ES-I3 (cell line): Measurements from ENCODE around the gene PAM.

ENCODE experiments used
- H3K36me3 ChIP-seq: 2 replicates; pipeline ENCODE4 v1.6.1; 2013; ENCODE audit warnings: mild to moderate bottlenecking, low read length, control low read depth, moderate library complexity; ENCODE audit not compliant: insufficient read depth
- H3K4me1 ChIP-seq: 2 replicates; pipeline ENCODE4 v1.6.1; 2013; ENCODE audit warnings: mild to moderate bottlenecking, control low read depth, low read length; ENCODE audit not compliant: insufficient read depth
- H3K9ac ChIP-seq: 2 replicates; pipeline ENCODE4 v1.6.1; 2013; ENCODE audit warnings: low read depth, mild to moderate bottlenecking, low read length, moderate library complexity
- H3K9me3 ChIP-seq: 2 replicates; pipeline ENCODE4 v1.6.1; 2013; ENCODE audit warnings: mild to moderate bottlenecking, low read length, moderate library complexity; ENCODE audit not compliant: control insufficient read depth, insufficient read depth

Gene PAM

GRCh38 chr5:102826629-102827028 lies 71.5 kb downstream of the PAM start:
- no peaks in the 10 kb centered on the region for H3K9me3 ChIP-seq
- no peak overlapping the region for H3K9ac ChIP-seq

GRCh38 chr5:102830241-102830640 lies 75.1 kb downstream of the PAM start:
- Histone ChIP-seq H3K9ac (no peak overlapping the region), H3K36me3 (no peaks in the 10 kb centered on the region), H3K9me3 (no peaks in the 10 kb centered on the region), H3K4me1 (peaks cover 4% of the 10 kb centered on the region; the same call in 1 of the 2 replicates)

More at GRCh38 chr5:102826629-102827028, 71.5 kb downstream of the PAM start:
- H3K4me1 ChIP-seq = peaks cover 4% of the 10 kb centered on the region; the same call in 1 of the 2 replicates
- H3K36me3 ChIP-seq = no peaks in the 10 kb centered on the region

GRCh38 chr5:102832445-102832844 lies 77.3 kb downstream of the PAM start:
- H3K9ac ChIP-seq = no peak overlapping the region
- H3K4me1 ChIP-seq = no peaks in the 10 kb centered on the region
- H3K9me3 ChIP-seq = no peaks in the 10 kb centered on the region
- no peaks in the 10 kb centered on the region for H3K36me3 ChIP-seq

DNA sequence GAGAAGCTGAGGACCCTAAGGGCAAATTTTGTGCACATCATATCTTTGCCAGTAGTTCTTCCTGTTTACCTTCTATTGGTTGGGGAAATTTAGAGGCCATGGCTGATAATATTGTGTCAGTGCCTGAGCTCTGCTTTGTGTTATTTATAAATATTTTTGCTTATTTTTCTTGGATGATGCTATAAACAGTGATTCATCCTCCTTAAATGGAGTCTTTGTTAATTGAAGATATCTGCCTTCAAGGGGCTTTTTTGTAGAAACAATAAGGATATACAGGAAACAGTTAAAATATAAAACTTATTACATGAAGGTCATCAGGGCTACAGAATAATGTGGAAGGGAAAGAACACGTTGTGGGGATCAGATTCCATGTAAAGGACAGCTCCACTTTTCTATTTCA lies 78.0 kb downstream of the PAM start:
- Histone ChIP-seq H3K36me3 (no peaks in the 10 kb centered on the region), H3K4me1 (no peaks in the 10 kb centered on the region), H3K9me3 (no peaks in the 10 kb centered on the region), H3K9ac (no peak overlapping the region)

DNA sequence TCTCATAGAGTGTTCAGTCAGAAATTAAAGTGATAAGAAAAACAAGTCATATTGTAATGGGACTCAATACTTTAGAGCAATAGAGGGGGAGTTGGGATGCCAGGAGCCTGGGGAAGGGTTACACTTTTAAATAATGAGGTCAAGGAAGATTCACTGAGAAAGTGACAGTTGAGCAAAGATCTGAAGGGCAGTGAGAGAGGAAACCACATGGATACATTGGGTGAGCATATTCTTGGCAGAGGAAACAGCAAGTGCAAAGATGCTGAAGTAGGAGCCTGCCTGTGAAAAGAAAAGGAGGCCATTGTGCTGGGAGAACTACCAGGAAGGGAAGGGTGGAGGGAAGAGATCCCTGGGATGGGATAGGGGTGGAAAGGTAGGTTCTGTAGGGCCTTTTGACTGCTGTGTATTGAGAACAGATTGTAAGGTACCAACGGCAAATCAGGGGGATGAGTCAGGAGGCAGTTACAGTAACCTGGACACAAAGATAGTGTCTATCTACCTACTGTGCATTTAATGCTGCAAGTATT lies 79.4 kb downstream of the PAM start:
- no peak overlapping the region for H3K9ac ChIP-seq
- no peaks in the 10 kb centered on the region for H3K9me3 ChIP-seq
- H3K36me3 ChIP-seq = no peaks in the 10 kb centered on the region
- no peaks in the 10 kb centered on the region for H3K4me1 ChIP-seq

DNA sequence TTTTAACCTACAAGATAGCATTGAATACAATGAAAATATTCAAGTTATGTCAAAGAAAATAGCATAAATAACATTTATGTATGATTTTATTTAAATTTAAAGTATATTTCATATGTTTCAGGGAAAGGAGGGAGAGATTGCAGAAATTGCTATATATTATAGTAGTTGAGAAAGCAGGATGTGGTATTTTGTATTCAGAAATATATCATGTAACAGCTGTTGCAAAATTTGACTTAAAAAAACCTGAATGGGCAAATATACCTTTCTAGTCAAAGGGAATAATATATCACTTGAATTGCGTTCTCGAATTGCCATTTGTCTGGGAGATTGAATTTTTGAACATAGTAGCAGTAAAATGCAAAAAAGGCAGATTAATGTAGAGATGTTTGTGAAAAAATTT lies 80.6 kb downstream of the PAM start:
- no peaks in the 10 kb centered on the region for H3K9me3 ChIP-seq

DNA sequence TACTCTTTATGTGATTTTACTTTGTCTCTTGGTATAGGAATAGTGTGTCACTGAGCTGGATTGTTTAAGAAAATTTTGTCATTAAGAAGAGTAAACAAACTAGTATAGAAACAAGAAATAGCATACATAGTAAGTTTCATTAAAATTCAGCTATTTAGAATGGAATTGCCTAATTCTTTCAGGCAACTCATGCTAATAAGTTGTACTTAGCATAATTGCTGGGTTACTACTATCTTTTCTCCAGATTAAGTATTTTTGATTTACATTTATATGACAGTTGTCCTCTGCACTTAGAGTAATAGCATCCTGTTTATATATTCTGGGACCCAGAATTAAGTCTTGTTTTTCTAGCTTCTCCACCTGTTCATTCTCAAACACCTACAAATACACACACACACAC lies 85.9 kb downstream of the PAM start:
- no peak overlapping the region for H3K9ac ChIP-seq
- no peaks in the 10 kb centered on the region for H3K4me1 ChIP-seq
- H3K9me3 ChIP-seq = no peaks in the 10 kb centered on the region
- H3K36me3 ChIP-seq = no peaks in the 10 kb centered on the region

More for the DNA sequence above, 80.6 kb downstream of the PAM start:
- Histone ChIP-seq H3K36me3 (no peaks in the 10 kb centered on the region), H3K9ac (no peak overlapping the region), H3K4me1 (no peaks in the 10 kb centered on the region)

DNA sequence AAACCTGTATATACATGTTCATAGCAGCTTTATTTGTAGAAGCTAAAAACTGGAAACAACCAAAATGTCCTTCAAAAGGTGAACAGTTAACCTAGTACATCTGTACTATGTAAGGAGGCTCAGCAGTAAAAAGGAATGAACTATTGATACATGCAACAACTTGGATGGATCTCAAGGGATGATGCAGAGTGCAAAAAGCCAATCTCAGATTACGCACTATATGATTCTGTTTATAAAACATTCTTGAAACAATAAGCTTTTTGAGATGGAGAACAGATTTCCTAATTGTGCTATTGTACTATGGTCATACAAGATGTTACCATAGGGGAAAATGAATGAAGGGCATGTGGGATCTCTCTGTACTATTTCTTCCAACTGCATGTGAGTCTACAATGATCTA lies 88.9 kb downstream of the PAM start:
- no peaks in the 10 kb centered on the region for H3K9me3 ChIP-seq
- H3K9ac ChIP-seq = no peak overlapping the region
- H3K4me1 ChIP-seq = no peaks in the 10 kb centered on the region
- no peaks in the 10 kb centered on the region for H3K36me3 ChIP-seq

- Histone ChIP-seq H3K4me1 (no peaks in the 10 kb centered on the region), H3K9ac (no peak overlapping the region), H3K36me3 (no peaks in the 10 kb centered on the region), H3K9me3 (no peaks in the 10 kb centered on the region)
Measured at GRCh38 chr5:102845041-102845440, 89.9 kb downstream of the PAM start.

DNA sequence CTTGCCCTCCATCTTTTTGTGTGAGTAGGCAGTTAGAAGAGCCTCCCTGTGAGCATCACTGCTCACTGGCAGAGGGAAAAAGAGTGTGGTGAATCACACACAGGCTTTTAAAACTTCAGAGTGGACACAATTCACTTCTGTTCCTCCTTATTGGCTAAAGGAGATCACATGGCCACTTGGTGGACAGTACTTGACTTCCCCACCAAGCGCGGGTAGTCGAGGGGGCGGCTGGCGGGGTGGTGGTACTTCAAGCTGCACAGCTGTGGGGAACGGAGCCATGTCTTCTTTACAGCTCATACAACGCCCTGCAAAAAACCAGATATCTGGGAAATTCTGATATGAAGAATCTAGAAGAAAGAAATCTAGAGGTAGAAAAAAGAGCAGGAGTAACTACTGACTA lies 95.4 kb downstream of the PAM start:
- H3K9ac ChIP-seq = no peak overlapping the region
- H3K4me1 ChIP-seq = no peaks in the 10 kb centered on the region
- no peaks in the 10 kb centered on the region for H3K36me3 ChIP-seq
- no peaks in the 10 kb centered on the region for H3K9me3 ChIP-seq

GRCh38 chr5:102853680-102854079 lies 98.6 kb downstream of the PAM start:
- Histone ChIP-seq H3K4me1 (no peaks in the 10 kb centered on the region), H3K9me3 (no peaks in the 10 kb centered on the region), H3K36me3 (no peaks in the 10 kb centered on the region), H3K9ac (no peak overlapping the region)

GRCh38 chr5:102855681-102856388 lies 100.7 kb downstream of the PAM start:
- Histone ChIP-seq H3K4me1 (no peaks in the 10 kb centered on the region; the same call in 1 of the 2 replicates), H3K36me3 (no peaks in the 10 kb centered on the region), H3K9me3 (no peaks in the 10 kb centered on the region), H3K9ac (no peak overlapping the region)

- H3K36me3 ChIP-seq = no peaks in the 10 kb centered on the region
- H3K4me1 ChIP-seq = peaks cover 5% of the 10 kb centered on the region; the same call in 1 of the 2 replicates
- no peaks in the 10 kb centered on the region for H3K9me3 ChIP-seq
- H3K9ac ChIP-seq = no peak overlapping the region
Measured at GRCh38 chr5:102856389-102856777, 101.3 kb downstream of the PAM start.

DNA sequence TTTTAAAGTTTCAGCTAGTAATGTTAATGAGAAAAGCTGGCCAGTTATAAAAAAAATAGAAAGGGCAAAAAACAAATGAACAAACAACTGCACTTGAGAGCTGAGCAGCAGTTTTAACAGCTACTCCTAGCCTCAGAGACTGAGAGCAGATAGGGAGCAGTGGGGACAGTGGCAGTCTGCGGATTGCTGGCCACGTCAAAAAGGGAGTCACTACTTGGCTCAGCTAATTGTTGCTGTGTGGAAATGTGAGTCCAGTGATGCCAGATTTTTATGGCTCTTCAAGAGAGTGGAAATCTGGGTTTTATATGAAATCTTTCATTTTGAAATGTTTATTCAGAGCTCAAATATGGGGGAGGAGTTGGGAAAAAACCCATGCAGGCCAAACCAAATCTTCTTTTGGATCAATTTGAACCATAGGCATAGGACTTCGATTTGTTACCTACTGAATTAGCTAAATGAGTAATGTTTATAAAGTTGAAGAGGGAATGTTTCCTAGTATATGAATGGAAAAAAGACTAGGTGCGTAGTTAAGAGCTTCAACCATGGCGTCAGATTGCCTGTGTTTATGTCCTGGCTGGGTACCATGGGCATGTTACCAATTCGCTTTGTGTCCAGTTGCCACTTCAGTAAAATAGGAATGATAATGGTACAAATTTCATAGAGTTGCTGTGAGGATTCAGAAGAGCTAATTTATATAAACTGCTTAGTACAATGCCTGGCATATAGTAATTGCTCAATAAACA lies 102.1 kb downstream of the PAM start:
- H3K36me3 ChIP-seq = no peaks in the 10 kb centered on the region
- H3K9ac ChIP-seq = no peak overlapping the region
- no peaks in the 10 kb centered on the region for H3K9me3 ChIP-seq
- peaks cover 5% of the 10 kb centered on the region; the same call in 1 of the 2 replicates for H3K4me1 ChIP-seq

DNA sequence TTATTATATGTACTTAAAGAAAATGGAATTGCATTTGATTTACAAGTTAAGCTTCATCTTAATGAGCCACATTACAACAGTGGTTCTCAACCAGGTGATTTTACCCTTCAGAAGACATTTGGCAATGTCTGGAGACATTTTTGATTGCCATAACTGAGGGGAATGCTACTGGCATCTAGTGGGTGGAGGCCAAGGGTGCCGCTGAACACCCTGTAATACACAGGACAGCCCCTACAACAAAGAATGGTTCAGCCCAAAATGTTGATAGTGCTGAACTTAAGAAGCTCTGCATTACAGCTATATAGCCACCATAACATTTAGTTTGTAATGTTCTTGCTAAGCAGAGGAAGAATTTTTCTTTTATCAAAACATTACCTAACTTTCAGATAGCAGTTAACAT lies 103.1 kb downstream of the PAM start:
- Histone ChIP-seq H3K9ac (no peak overlapping the region), H3K36me3 (no peaks in the 10 kb centered on the region), H3K4me1 (peaks cover 5% of the 10 kb centered on the region; the same call in 1 of the 2 replicates), H3K9me3 (no peaks in the 10 kb centered on the region)
